Ovary (tissue), 3 donors: ENCODE data around the gene WRNIP1.

Experiments used
- CTCF ChIP-seq, 3 donors: fragments of 450-650 bp in 2 of 3; fragments of 200-600 bp in 1 of 3; IDR thresholded peaks; one replicate each; pipeline versions ENCODE4 v1.5.1 to v1.8.0; 2016 to 2022; ENCODE audit warnings: antibody characterized with exemption in 3 of 3, mild to moderate bottlenecking in 1 of 3
- POLR2A ChIP-seq: fragments of 450-650 bp; IDR thresholded peaks from one replicate; pipeline ENCODE4 v1.6.1; 2017; ENCODE audit warnings: antibody characterized with exemption, mild to moderate bottlenecking, moderate library complexity
- donor health status: DM: no; HTN: no; CAD: no.

DNA sequence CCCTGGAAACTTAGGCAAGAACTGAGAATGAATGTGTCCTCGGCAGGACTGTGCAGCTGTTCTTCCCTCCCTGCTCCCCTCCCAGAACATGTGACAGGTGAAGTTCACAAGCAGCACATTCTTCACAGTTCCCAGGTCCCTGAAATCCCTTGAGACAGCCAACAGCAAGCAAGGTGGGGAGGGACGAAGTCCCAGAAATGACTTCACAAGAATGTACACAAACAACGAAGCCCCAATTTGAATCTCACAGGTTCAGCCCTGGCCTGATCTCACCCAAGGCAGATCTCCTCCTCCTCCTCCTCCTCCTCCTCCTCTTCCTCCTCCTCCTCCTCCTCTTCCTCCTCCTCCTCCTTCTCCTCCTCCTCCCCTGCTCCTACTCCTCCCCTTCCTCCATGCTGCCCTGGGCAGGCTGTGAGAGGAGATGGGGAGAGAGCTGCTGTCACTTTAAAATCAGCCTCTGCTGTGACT, 32.4 kb downstream of the WRNIP1 start:
- TF ChIP-seq CTCF (IDR thresholded peaks at IDR 0.05) (no peak), POLR2A (no peak)
